Measurements from ENCODE around the gene SERPINA10.

The SERPINA10 gene

GRCh38 chr14:94292872-94293577, at the start of gene SERPINA10:
TSS of gene SERPINA10 (minus strand) at chr14:94293268. CDS start at chr14:94290593, 2,675 bp downstream.
- FAIRE-seq (no peak), DNase-seq (ENCODE audit: insufficient read length, low spot score) (no peak)

- DNase-seq (ENCODE audit: insufficient read length, low spot score) (no peak), FAIRE-seq (no peak)
Observed at GRCh38 chr14:94342334-94342934, 49.4 kb upstream of the SERPINA10 start.

GRCh38 chr14:94341656-94342333, 48.7 kb upstream of the SERPINA10 start:
- FAIRE-seq, result no peak
- no peak for DNase-seq (ENCODE audit: insufficient read length, low spot score)

- DNase-seq (ENCODE audit: insufficient read length, low spot score) (no peak), FAIRE-seq (no peak)
Observed at GRCh38 chr14:94340533-94340932, 47.5 kb upstream of the SERPINA10 start.

GRCh38 chr14:94338023-94338422, 45.0 kb upstream of the SERPINA10 start:
- DNase-seq (ENCODE audit: insufficient read length, low spot score) (no peak), FAIRE-seq (no peak)

- FAIRE-seq (no peak), DNase-seq (ENCODE audit: insufficient read length, low spot score) (no peak)
Observed at GRCh38 chr14:94337274-94337673, 44.2 kb upstream of the SERPINA10 start.

- no peak for DNase-seq (ENCODE audit: insufficient read length, low spot score)
Observed at GRCh38 chr14:94334872-94335271, 41.8 kb upstream of the SERPINA10 start.

GRCh38 chr14:94332587-94332986, 39.5 kb upstream of the SERPINA10 start:
- FAIRE-seq, result no peak
- DNase-seq (ENCODE audit: insufficient read length, low spot score), result no peak

More at GRCh38 chr14:94334872-94335271, 41.8 kb upstream of the SERPINA10 start:
- FAIRE-seq, result no peak

- FAIRE-seq, result no peak
- no peak for DNase-seq (ENCODE audit: insufficient read length, low spot score)
Observed at GRCh38 chr14:94332063-94332583, 39.1 kb upstream of the SERPINA10 start.

GRCh38 chr14:94331462-94331861, 38.4 kb upstream of the SERPINA10 start:
- no peak for DNase-seq (ENCODE audit: insufficient read length, low spot score)
- no peak for FAIRE-seq

GRCh38 chr14:94330857-94331256, 37.8 kb upstream of the SERPINA10 start:
- FAIRE-seq (no peak), DNase-seq (ENCODE audit: insufficient read length, low spot score) (no peak)

GRCh38 chr14:94330432-94330831, 37.4 kb upstream of the SERPINA10 start:
- no peak for DNase-seq (ENCODE audit: insufficient read length, low spot score)
- FAIRE-seq, result no peak

- FAIRE-seq, result no peak
- no peak for DNase-seq (ENCODE audit: insufficient read length, low spot score)
Observed at GRCh38 chr14:94329857-94330256, 36.8 kb upstream of the SERPINA10 start.

GRCh38 chr14:94328196-94328595, 35.1 kb upstream of the SERPINA10 start:
- DNase-seq (ENCODE audit: insufficient read length, low spot score), result no peak
- FAIRE-seq, result no peak

GRCh38 chr14:94322648-94323570, 29.8 kb upstream of the SERPINA10 start, which contains the start of gene SERPINA6:
TSS of gene SERPINA6 (minus strand) at chr14:94323336. CDS start at chr14:94314648, 8,688 bp downstream.
- FAIRE-seq (no peak), DNase-seq (ENCODE audit: insufficient read length, low spot score) (no peak)

- FAIRE-seq (no peak), DNase-seq (ENCODE audit: insufficient read length, low spot score) (no peak)
Observed at GRCh38 chr14:94321421-94322271, 28.6 kb upstream of the SERPINA10 start.

GRCh38 chr14:94320243-94320642, 27.2 kb upstream of the SERPINA10 start:
- DNase-seq (ENCODE audit: insufficient read length, low spot score) (no peak), FAIRE-seq (no peak)

GRCh38 chr14:94317259-94317658, 24.2 kb upstream of the SERPINA10 start:
- no peak for DNase-seq (ENCODE audit: insufficient read length, low spot score)

GRCh38 chr14:94316692-94317091, 23.6 kb upstream of the SERPINA10 start:
- FAIRE-seq, result no peak
- DNase-seq (ENCODE audit: insufficient read length, low spot score), result no peak

More at GRCh38 chr14:94317259-94317658, 24.2 kb upstream of the SERPINA10 start:
- no peak for FAIRE-seq
